Activated CD4-positive, alpha-beta T cell treated with anti-CD3 and anti-CD28 coated beads for 36 hours (primary cell): ENCODE data around the gene RNGTT. TPM values are rescaled to one million over a fixed set of nuclear protein-coding genes. Genes with fewer than 3 reads are reported as not detected.

Experiments used
- ATAC-seq: fragments of 200-7000 bp; cut with Tn5 transposase; one replicate; pipeline ENCODE4 v1.10.0; 2021; ENCODE audit warnings: mild to moderate bottlenecking, moderate library complexity
- CTCF ChIA-PET: fragments of 350-600 bp; sonication (Branson Sonifier 250); formaldehyde crosslinking; loops from one replicate; lab custom pipeline; 2021; ENCODE audit warnings: antibody characterized with exemption; lab: Charles Lee
- POLR2A ChIA-PET: fragments of 350-600 bp; sonication (Branson Sonifier 250); formaldehyde crosslinking; loops from one replicate; lab custom pipeline; 2021; ENCODE audit warnings: antibody characterized with exemption, inconsistent platforms; lab: Charles Lee
- DNase-seq: peaks from one replicate; pipeline ENCODE4 v3.0.0-alpha.2; 2020
- H3K27ac Mint-ChIP-seq: one replicate; pipeline ENCODE4 v1.8.0; 2021; ENCODE audit warnings: mixed read lengths
- H3K27me3 Mint-ChIP-seq: one replicate; pipeline ENCODE4 v1.8.0; 2021; ENCODE audit warnings: mixed read lengths
- H3K36me3 Mint-ChIP-seq: one replicate; pipeline ENCODE4 v1.8.0; 2021; ENCODE audit warnings: low read depth, mixed read lengths
- H3K4me1 Mint-ChIP-seq: one replicate; pipeline ENCODE4 v1.8.0; 2021; ENCODE audit warnings: mixed read lengths
- H3K4me3 Mint-ChIP-seq: one replicate; pipeline ENCODE4 v1.8.0; 2021; ENCODE audit warnings: mild to moderate bottlenecking, moderate library complexity, mixed read lengths
- H3K9me3 Mint-ChIP-seq: one replicate; pipeline ENCODE4 v1.8.0; 2021; ENCODE audit warnings: low read depth, mixed read lengths
- intact Hi-C, 2 experiments: fragments of 100-400 bp; cut with DNase I in 1 of 2; cut with micrococcal nuclease in 1 of 2; formaldehyde crosslinking; loops; one replicate each; pipeline versions ENCODE4 v1.14.2 to v1.15.1; 2022 to 2024; cut with DNase I, micrococcal nuclease
- total RNA-seq, 2 experiments: library from RNA; stranded (reverse); gene quantifications; one replicate each; pipeline ENCODE4 v1.2.3, GENCODE V29; 2021

Gene RNGTT
- total RNA-seq, 2 experiments from 2014 or later = 17.5 to 21.5 TPM

DNA sequence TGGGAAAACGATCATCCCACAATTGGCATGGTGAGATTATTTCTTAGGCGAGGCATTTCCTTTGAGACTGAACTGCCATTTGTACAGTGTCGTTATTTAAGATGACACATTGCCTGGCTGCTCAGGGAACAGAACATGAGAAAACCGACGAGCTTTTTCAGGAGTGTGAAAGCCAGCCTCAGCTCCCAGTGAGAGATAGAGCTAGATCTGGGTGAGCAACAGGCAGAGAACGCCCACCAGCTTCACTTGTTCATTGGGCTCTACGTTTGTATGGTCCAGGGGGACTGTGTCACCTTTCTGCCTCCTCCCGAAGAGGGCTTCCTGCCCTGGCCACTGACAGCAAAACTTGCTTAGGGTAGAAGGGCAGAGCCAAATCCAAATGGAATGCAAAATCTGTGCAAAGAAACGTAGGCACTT, 378.1 kb downstream of the RNGTT start:
- Mint-ChIP-seq H3K27me3 (peaks cover 19% of the 10 kb centered on the region), H3K36me3 (no peaks in the 10 kb centered on the region), H3K4me3 (no peak overlapping the region), H3K4me1 (no peaks in the 10 kb centered on the region), H3K9me3 (peaks cover 6% of the 10 kb centered on the region), H3K27ac (no peak overlapping the region)
- DNase-seq (no peak), ATAC-seq (no peak)
- intact Hi-C loops = no loop called here
- ChIA-PET POLR2A (no interaction called here), CTCF (no interaction called here)

GRCh38 chr6:88584581-88585275, 378.7 kb downstream of the RNGTT start:
- Mint-ChIP-seq H3K9me3 (peaks cover 6% of the 10 kb centered on the region), H3K36me3 (no peaks in the 10 kb centered on the region), H3K27ac (no peak overlapping the region), H3K4me3 (no peak overlapping the region), H3K27me3 (peaks cover 21% of the 10 kb centered on the region), H3K4me1 (no peaks in the 10 kb centered on the region)
- ATAC-seq (no peak), DNase-seq (no peak)
- POLR2A ChIA-PET = no interaction called here
- CTCF ChIA-PET = no interaction called here
- intact Hi-C loops = no loop called here

DNA sequence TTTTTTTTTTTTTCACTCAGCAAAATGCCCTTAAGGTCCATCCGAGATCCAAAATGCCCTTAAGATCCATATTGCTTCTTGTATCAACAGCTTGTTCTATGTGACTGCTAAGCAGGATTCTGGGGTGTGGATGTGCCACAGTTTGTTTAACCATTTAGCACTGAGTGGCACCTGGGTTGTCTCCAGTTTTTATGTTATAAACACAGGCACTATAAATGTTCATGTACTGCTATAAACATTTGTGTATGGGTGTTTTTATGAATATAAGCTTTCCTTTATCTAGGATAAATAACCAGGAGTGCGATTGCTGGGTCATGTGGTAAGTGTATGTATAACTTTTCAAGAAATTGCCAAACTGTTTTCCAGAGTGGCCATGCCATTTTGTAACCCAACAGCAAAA, 386.0 kb downstream of the RNGTT start:
- H3K4me1 Mint-ChIP-seq = no peaks in the 10 kb centered on the region
- POLR2A ChIA-PET = no interaction called here
- CTCF ChIA-PET = no interaction called here
- H3K36me3 Mint-ChIP-seq = no peaks in the 10 kb centered on the region
- peaks cover 8% of the 10 kb centered on the region for H3K27me3 Mint-ChIP-seq
- intact Hi-C loops = no loop called here
- ATAC-seq (no peak), DNase-seq (no peak)
- H3K4me3 Mint-ChIP-seq = no peak overlapping the region
- H3K9me3 Mint-ChIP-seq = peaks cover 5% of the 10 kb centered on the region
- no peak overlapping the region for H3K27ac Mint-ChIP-seq

DNA sequence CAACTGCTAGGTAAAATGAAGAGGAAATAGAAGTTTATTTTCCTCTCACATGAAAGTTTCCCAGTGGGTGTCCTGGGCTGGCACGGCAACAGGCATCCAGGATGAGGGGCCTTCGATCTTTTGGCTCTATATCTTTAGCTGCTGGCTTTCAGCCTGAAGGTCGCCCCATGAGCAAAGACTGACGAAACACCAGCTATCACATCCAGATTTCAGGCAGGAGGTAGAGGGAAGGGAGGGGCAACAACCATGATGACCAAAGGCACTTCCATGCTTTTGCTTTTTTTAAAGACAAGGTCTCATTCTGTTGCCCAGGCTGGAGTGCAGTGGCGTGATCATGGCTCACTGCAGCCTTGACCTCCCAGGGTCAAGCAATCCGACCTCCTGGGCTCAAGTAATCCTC, 387.9 kb downstream of the RNGTT start:
- no peak for DNase-seq
- H3K4me3 Mint-ChIP-seq = no peak overlapping the region
- no peaks in the 10 kb centered on the region for H3K4me1 Mint-ChIP-seq
- ChIA-PET CTCF (no interaction called here), POLR2A (interaction anchor here (0.6 kb wide), 1 partner anchor 18 kb away, joined by 3 read pairs; no protein-coding TSS in a partner anchor)
- H3K9me3 Mint-ChIP-seq = no peaks in the 10 kb centered on the region
- no peak overlapping the region for H3K27ac Mint-ChIP-seq
- no peaks in the 10 kb centered on the region for H3K36me3 Mint-ChIP-seq
- intact Hi-C loops = no loop called here
- no peak for ATAC-seq
- peaks cover 4% of the 10 kb centered on the region for H3K27me3 Mint-ChIP-seq

DNA sequence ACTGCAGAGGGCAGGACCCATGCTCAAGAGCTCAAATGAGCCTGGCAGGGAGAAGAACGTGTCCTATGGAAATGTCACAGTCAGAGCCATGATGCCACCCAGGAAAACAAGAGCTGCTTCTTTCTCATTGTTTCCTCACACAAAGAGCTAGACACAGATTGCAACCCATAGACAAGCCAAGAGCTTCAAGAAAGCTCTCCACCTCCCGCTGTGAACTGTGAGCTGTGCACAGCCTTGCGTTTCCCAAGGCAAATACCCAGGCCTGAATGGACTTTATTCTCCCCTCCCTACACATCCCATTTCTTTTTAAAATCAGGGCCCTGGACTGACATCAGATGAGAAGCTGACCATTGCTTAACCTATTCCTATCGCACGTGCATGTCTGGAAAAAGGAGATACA, 388.8 kb downstream of the RNGTT start:
- no peak for ATAC-seq
- DNase-seq = no peak
- POLR2A ChIA-PET = no interaction called here
- Mint-ChIP-seq H3K27me3 (no peaks in the 10 kb centered on the region), H3K36me3 (no peaks in the 10 kb centered on the region), H3K4me1 (no peaks in the 10 kb centered on the region), H3K4me3 (no peak overlapping the region), H3K9me3 (no peaks in the 10 kb centered on the region), H3K27ac (no peak overlapping the region)
- CTCF ChIA-PET = interaction anchor here (1.3 kb wide), 1 partner anchor 26 kb away, joined by 3 read pairs; no protein-coding TSS in a partner anchor
- intact Hi-C loops = no loop called here

DNA sequence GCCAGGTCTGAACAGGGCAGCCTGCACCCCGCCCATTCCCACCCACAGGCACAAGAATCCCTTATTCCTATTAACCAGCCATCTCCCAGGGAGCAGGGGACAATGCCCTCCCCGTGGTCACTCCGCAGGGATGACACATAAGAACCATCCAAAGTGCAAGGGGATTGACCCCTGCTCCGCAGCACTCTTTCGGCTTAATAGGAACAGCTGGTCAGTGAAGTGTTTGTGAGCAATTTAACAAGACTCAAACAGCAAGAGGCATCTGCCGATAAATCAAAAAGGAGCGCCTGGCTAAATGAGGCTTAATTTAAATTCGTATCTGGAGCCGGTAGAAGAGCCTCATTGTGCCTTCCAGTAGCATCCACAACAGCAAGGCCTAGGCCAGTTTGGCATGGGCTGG, 389.4 kb downstream of the RNGTT start:
- DNase-seq (no peak), ATAC-seq (no peak)
- ChIA-PET CTCF (interaction anchor here (1.3 kb wide), 1 partner anchor 26 kb away, joined by 3 read pairs; no protein-coding TSS in a partner anchor), POLR2A (no interaction called here)
- no peaks in the 10 kb centered on the region for H3K27me3 Mint-ChIP-seq
- no peak overlapping the region for H3K27ac Mint-ChIP-seq
- no peak overlapping the region for H3K4me3 Mint-ChIP-seq
- intact Hi-C loops = no loop called here
- H3K4me1 Mint-ChIP-seq = no peaks in the 10 kb centered on the region
- H3K36me3 Mint-ChIP-seq = no peaks in the 10 kb centered on the region
- no peaks in the 10 kb centered on the region for H3K9me3 Mint-ChIP-seq

- CTCF ChIA-PET = no interaction called here
Observed at GRCh38 chr6:88573561-88573960, 389.9 kb downstream of the RNGTT start.

DNA sequence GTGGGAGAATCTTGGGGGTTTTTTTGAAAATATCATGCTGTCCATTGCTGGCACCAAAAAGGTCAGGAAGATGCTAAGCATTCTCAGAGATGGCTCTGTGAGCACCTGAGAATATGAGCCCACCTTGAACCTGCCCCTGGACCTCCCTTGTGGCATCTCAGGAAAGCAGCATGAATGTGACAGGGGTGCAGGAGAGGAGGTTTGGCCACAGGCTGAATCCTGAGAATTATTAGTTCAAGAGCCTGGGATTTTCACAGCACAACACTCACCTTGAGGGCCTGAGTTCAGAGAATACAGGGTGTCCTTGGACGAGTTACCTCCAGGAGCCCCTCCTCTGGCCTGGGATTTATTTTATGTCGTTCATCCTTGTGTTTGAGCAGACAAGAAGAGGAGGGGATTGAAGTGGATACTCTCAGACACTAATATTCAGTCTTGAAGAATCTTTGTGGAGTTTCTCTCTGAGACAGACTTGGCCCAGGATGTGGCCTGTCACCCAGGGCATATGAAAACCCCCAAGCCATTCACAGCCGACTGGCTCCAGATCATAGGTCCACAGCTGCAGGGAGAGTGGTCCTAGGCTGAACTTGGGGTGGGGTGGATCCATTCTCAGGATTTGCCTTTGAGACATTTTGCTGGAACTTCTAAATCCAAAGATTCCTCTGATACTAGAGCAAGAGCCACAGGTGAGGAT, 390.8 kb downstream of the RNGTT start:
- CTCF ChIA-PET = no interaction called here
- no peaks in the 10 kb centered on the region for H3K27me3 Mint-ChIP-seq
- intact Hi-C loops = no loop called here
- no peaks in the 10 kb centered on the region for H3K9me3 Mint-ChIP-seq
- ATAC-seq = no peak
- POLR2A ChIA-PET = no interaction called here
- H3K36me3 Mint-ChIP-seq = no peaks in the 10 kb centered on the region
- H3K4me3 Mint-ChIP-seq = no peak overlapping the region
- no peak overlapping the region for H3K27ac Mint-ChIP-seq
- no peak for DNase-seq
- H3K4me1 Mint-ChIP-seq = no peaks in the 10 kb centered on the region

More at GRCh38 chr6:88573561-88573960, 389.9 kb downstream of the RNGTT start:
- POLR2A ChIA-PET = no interaction called here
- H3K4me3 Mint-ChIP-seq = no peak overlapping the region
- H3K27ac Mint-ChIP-seq = no peak overlapping the region
- H3K27me3 Mint-ChIP-seq = no peaks in the 10 kb centered on the region
- intact Hi-C loops = no loop called here
- DNase-seq = no peak
- no peak for ATAC-seq
- no peaks in the 10 kb centered on the region for H3K4me1 Mint-ChIP-seq
- H3K36me3 Mint-ChIP-seq = no peaks in the 10 kb centered on the region
- no peaks in the 10 kb centered on the region for H3K9me3 Mint-ChIP-seq

DNA sequence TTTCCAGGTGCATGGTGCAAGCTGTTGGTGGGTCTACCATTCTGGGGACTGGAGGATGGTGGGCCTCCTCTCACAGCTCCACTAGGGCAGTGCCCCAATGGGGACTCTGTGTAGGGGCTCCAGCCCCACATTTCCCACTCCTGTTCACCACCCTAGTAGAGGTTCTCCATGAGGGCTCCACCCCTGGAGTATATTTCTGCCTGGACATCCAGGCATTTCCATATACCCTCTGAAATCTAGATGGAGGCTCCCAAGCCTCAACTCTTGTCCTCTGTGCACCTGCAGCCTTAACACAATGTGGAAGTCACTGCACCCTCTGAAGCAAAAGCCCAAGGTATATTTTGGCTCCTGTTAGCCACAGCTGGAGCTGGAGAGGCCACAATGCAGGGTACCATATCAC, 393.5 kb downstream of the RNGTT start:
- Mint-ChIP-seq H3K4me3 (no peak overlapping the region), H3K36me3 (no peaks in the 10 kb centered on the region), H3K4me1 (no peaks in the 10 kb centered on the region), H3K9me3 (no peaks in the 10 kb centered on the region), H3K27ac (no peak overlapping the region), H3K27me3 (peaks cover 3% of the 10 kb centered on the region)
- intact Hi-C loops = no loop called here
- no peak for DNase-seq
- POLR2A ChIA-PET = no interaction called here
- CTCF ChIA-PET = no interaction called here
- ATAC-seq = no peak

- ATAC-seq = no peak
- Mint-ChIP-seq H3K4me3 (no peak overlapping the region), H3K9me3 (no peaks in the 10 kb centered on the region), H3K27me3 (peaks cover 3% of the 10 kb centered on the region), H3K36me3 (no peaks in the 10 kb centered on the region), H3K27ac (no peak overlapping the region), H3K4me1 (no peaks in the 10 kb centered on the region)
- ChIA-PET CTCF (interaction anchor here (1.0 kb wide), 1 partner anchor 14 kb away, joined by 3 read pairs; no protein-coding TSS in a partner anchor), POLR2A (no interaction called here)
- intact Hi-C loops = no loop called here
- DNase-seq = no peak
Observed at GRCh38 chr6:88567696-88568095, 395.7 kb downstream of the RNGTT start.

DNA sequence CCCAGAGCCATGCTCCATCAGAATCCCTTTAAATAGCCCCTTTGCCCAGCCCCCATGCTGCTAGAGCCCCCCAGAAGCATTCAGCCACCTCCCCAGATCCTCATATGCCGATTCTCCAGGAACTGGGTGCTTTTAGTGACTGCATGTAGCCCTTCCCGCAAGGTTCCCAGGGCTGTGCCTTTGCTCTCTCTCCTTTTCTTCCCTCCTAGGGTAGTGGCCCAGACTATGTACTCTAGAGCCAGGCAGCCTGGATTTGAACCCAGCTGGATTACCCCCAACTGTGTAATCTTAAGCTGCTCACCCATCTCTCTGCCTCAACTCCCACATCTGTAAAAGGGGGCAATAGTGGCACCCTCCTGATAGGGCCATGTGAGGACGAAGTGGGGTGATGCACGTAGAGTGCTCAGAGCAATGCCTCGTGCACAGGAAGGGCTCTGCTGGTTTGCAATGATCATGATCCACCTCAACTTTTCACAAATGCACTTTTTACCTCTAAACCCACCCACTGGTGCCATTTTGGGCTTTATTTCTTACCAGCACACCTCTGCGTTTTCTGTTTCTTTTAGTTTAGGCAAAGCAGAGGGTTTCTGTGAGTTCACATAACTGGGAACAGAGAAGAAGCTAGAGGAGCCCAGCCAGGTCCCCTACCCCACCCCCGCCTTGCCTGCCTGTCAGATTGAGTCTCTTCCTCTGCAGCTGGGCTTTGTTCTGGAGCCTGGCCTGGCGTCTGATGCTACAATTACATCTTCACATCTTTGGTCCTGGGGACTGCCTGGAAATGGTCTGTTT, 396.5 kb downstream of the RNGTT start:
- Mint-ChIP-seq H3K4me1 (no peaks in the 10 kb centered on the region), H3K4me3 (no peak overlapping the region), H3K36me3 (no peaks in the 10 kb centered on the region), H3K27me3 (peaks cover 3% of the 10 kb centered on the region), H3K27ac (no peak overlapping the region), H3K9me3 (no peaks in the 10 kb centered on the region)
- DNase-seq (no peak), ATAC-seq (no peak)
- CTCF ChIA-PET = no interaction called here
- POLR2A ChIA-PET = no interaction called here
- intact Hi-C loops = no loop called here
